H9 (cell line): ENCODE data around the gene LRFN2. TPM values are rescaled to one million over a fixed set of nuclear protein-coding genes. Genes with fewer than 3 reads are reported as not detected.

Experiments
- DNase-seq: peaks from one replicate; pipeline ENCODE4 v3.0.0-alpha.2; 2017
- H2AFZ ChIP-seq: one replicate; pipeline ENCODE4 v1.6.1; 2013; ENCODE audit warnings: mild to moderate bottlenecking, low read length, control low read depth, moderate library complexity
- H2AK5ac ChIP-seq: 2 replicates; pipeline ENCODE4 v1.6.1; 2013; ENCODE audit warnings: low read length, control low read depth, mixed read lengths; ENCODE audit not compliant: insufficient read length
- H2BK120ac ChIP-seq: one replicate; pipeline ENCODE4 v1.6.1; 2013; ENCODE audit warnings: low read depth, mild to moderate bottlenecking, low read length, control low read depth, inconsistent platforms; ENCODE audit not compliant: poor library complexity, severe bottlenecking
- H2BK12ac ChIP-seq: 2 replicates; pipeline ENCODE4 v1.6.1; 2013; ENCODE audit warnings: low read length, control low read depth, mixed read lengths, low read depth; ENCODE audit not compliant: insufficient read length
- H2BK15ac ChIP-seq: 2 replicates; pipeline ENCODE4 v1.6.1; 2013; ENCODE audit warnings: low read depth, low read length, control low read depth
- H2BK20ac ChIP-seq: one replicate; pipeline ENCODE4 v1.6.1; 2013; ENCODE audit warnings: low read depth, mild to moderate bottlenecking, low read length, control low read depth, inconsistent platforms; ENCODE audit not compliant: poor library complexity, severe bottlenecking
- H2BK5ac ChIP-seq: 2 replicates; pipeline ENCODE4 v1.6.1; 2013; ENCODE audit warnings: low read length, control low read depth, mixed read lengths; ENCODE audit not compliant: insufficient read length
- H3K14ac ChIP-seq: 2 replicates; pipeline ENCODE4 v1.6.1; 2013; ENCODE audit warnings: low read length, control low read depth; ENCODE audit not compliant: insufficient read depth
- H3K18ac ChIP-seq: 2 replicates; pipeline ENCODE4 v1.6.1; 2013; ENCODE audit warnings: low read depth, mild to moderate bottlenecking, mixed read lengths, low read length, control low read depth; ENCODE audit not compliant: insufficient read length
- H3K23ac ChIP-seq: 2 replicates; pipeline ENCODE4 v1.6.1; 2013; ENCODE audit warnings: low read length, control low read depth, mixed read lengths, low read depth; ENCODE audit not compliant: insufficient read length
- H3K23me2 ChIP-seq: 2 replicates; pipeline ENCODE4 v1.6.1; 2013; ENCODE audit warnings: low read depth, mild to moderate bottlenecking, mixed read lengths, low read length, control low read depth; ENCODE audit not compliant: insufficient read length, poor library complexity, severe bottlenecking
- H3K27ac ChIP-seq: 2 replicates; pipeline ENCODE4 v1.5.1; 2013; ENCODE audit warnings: low read length, control low read depth, mixed read lengths, low read depth; ENCODE audit not compliant: insufficient read length
- H3K27me3 ChIP-seq: 2 replicates; pipeline ENCODE4 v1.6.1; 2013; ENCODE audit warnings: low read length, control low read depth, inconsistent platforms; ENCODE audit not compliant: insufficient read depth
- H3K4ac ChIP-seq: 2 replicates; pipeline ENCODE4 v1.6.1; 2013; ENCODE audit warnings: low read depth, mild to moderate bottlenecking, control low read depth, inconsistent platforms, low read length, moderate library complexity
- H3K4me1 ChIP-seq: 2 replicates; pipeline ENCODE4 v1.6.1; 2013; ENCODE audit warnings: low read length, control low read depth, inconsistent platforms; ENCODE audit not compliant: insufficient read depth
- H3K4me2 ChIP-seq: 2 replicates; pipeline ENCODE4 v1.6.1; 2013; ENCODE audit warnings: low read length, control low read depth, mixed read lengths; ENCODE audit not compliant: insufficient read length, insufficient read depth
- H3K56ac ChIP-seq: 2 replicates; pipeline ENCODE4 v1.6.1; 2013; ENCODE audit warnings: low read depth, mild to moderate bottlenecking, mixed read lengths, low read length, control low read depth; ENCODE audit not compliant: insufficient read length
- H3K79me1 ChIP-seq: 2 replicates; pipeline ENCODE4 v1.6.1; 2013; ENCODE audit warnings: low read depth, mild to moderate bottlenecking, moderate library complexity, low read length, control low read depth, inconsistent platforms; ENCODE audit not compliant: insufficient read depth, poor library complexity, severe bottlenecking
- H3K79me2 ChIP-seq: 2 replicates; pipeline ENCODE4 v1.6.1; 2013; ENCODE audit warnings: low read length, control low read depth, inconsistent platforms; ENCODE audit not compliant: insufficient read depth
- H3K9ac ChIP-seq: 2 replicates; pipeline ENCODE4 v1.6.1; 2013; ENCODE audit warnings: low read length, control low read depth, mixed read lengths; ENCODE audit not compliant: insufficient read length; ENCODE audit errors: extremely low read depth
- H3K9me3 ChIP-seq: one replicate; pipeline ENCODE4 v1.6.1; 2013; ENCODE audit warnings: low read depth, low read length, inconsistent platforms; ENCODE audit not compliant: control insufficient read depth
- H3T11ph ChIP-seq: one replicate; pipeline ENCODE4 v1.6.1; 2013; ENCODE audit warnings: mild to moderate bottlenecking, low read length, control low read depth, inconsistent platforms
- H4K20me1 ChIP-seq: one replicate; pipeline ENCODE4 v1.6.1; 2013; ENCODE audit not compliant: control insufficient read depth, insufficient read length, insufficient read depth
- H4K5ac ChIP-seq: 2 replicates; pipeline ENCODE4 v1.6.1; 2013; ENCODE audit warnings: low read depth, mild to moderate bottlenecking, mixed read lengths, low read length, control low read depth; ENCODE audit not compliant: insufficient read length
- H4K8ac ChIP-seq: replicated peaks from 2 replicates; pipeline ENCODE4 v1.6.1; 2013; ENCODE audit warnings: low read length, control low read depth, mixed read lengths, low read depth; ENCODE audit not compliant: insufficient read length
- H4K91ac ChIP-seq: 2 replicates; pipeline ENCODE4 v1.6.1; 2013; ENCODE audit warnings: low read depth, mild to moderate bottlenecking, moderate library complexity, mixed read lengths, low read length, control low read depth; ENCODE audit not compliant: insufficient read length
- H3K27ac Mint-ChIP-seq, 3 experiments: 2 replicates in 2 of 3; 3 replicates in 1 of 3; pipeline ENCODE4 v1.8.0; 2020 to 2021; ENCODE audit warnings: mixed read lengths in 3 of 3, mild to moderate bottlenecking in 1 of 3, moderate library complexity in 1 of 3
- H3K27me3 Mint-ChIP-seq: 2 replicates; pipeline ENCODE4 v1.8.0; 2021; ENCODE audit warnings: low read depth, mild to moderate bottlenecking, moderate library complexity, mixed read lengths
- H3K36me3 Mint-ChIP-seq, 3 experiments: 2 replicates in 2 of 3; 3 replicates in 1 of 3; pipeline ENCODE4 v1.8.0; 2020 to 2021; ENCODE audit warnings: low read depth in 3 of 3, mixed read lengths in 3 of 3; ENCODE audit not compliant: insufficient read depth in 1 of 3
- H3K4me1 Mint-ChIP-seq, 2 experiments: 2 replicates each; pipeline ENCODE4 v1.8.0; 2020; ENCODE audit warnings: mixed read lengths in 2 of 2
- H3K4me3 Mint-ChIP-seq, 2 experiments: 2 replicates in 1 of 2; 3 replicates in 1 of 2; pipeline ENCODE4 v1.8.0; 2020 to 2021; ENCODE audit warnings: mild to moderate bottlenecking in 2 of 2, mixed read lengths in 2 of 2, moderate library complexity in 1 of 2
- H3K9me3 Mint-ChIP-seq, 2 experiments: 2 replicates in 1 of 2; 3 replicates in 1 of 2; pipeline ENCODE4 v1.8.0; 2020; ENCODE audit warnings: mild to moderate bottlenecking in 2 of 2, mixed read lengths in 2 of 2, moderate library complexity in 1 of 2
- CTCF ChIP-seq: fragments of 200-600 bp; sonication (generic); conservative IDR thresholded peaks from 3 replicates; pipeline ENCODE4 v1.8.0; 2021; ENCODE audit warnings: antibody characterized with exemption, mild to moderate bottlenecking
- WGBS: extraction: QIAGEN DNeasy Blood & Tissue Kit; methylation state at CpG from one replicate; pipeline ENCODE4 v1.1.7; 2013; ENCODE audit warnings: missing lambda C conversion rate, low lambda C conversion rate, mixed read lengths; ENCODE audit not compliant: insufficient read length; ENCODE audit errors: extremely low coverage; 5-methylcytosine and 5-hydroxymethylcytosine counted together
- total RNA-seq: library from RNA; stranded (reverse); gene quantifications from 2 replicates; pipeline ENCODE4 v1.2.1, GENCODE V29; 2021

Gene LRFN2
- total RNA-seq, 1 experiment from 2014 or later = 0.11 TPM

- Mint-ChIP-seq H3K4me3 (no peak overlapping the region), H3K9me3 (no peaks in the 10 kb centered on the region), H3K36me3 (no peaks in the 10 kb centered on the region), H3K27me3 (no peaks in the 10 kb centered on the region; the same call in none of the 2 replicates), H3K27ac (peak overlapping the region in 1 of 3 experiments; percentile 61; a peak in 2 of 7 replicates), H3K4me1 (peaks cover 11 to 18% of the 10 kb centered on the region in 2 experiments)
- Histone ChIP-seq H3K56ac (no peak overlapping the region), H2BK20ac (no peak overlapping the region), H3K4me2 (no peak overlapping the region), H2AFZ (no peak overlapping the region), H3K9ac (no peak overlapping the region), H3K23ac (no peak overlapping the region), H3K9me3 (no peaks in the 10 kb centered on the region), H3K23me2 (peaks cover 3% of the 10 kb centered on the region), H2BK12ac (no peak overlapping the region), H3K27me3 (no peaks in the 10 kb centered on the region), H3T11ph (no peak overlapping the region), H3K4me1 (peaks cover 3% of the 10 kb centered on the region; the same call in 1 of the 2 replicates), H3K18ac (no peak overlapping the region), H2BK5ac (no peak overlapping the region), H2AK5ac (no peak overlapping the region), H2BK120ac (no peak overlapping the region), H3K79me1 (no peaks in the 10 kb centered on the region), H4K5ac (no peak overlapping the region), H3K27ac (no peak overlapping the region), H4K20me1 (no peaks in the 10 kb centered on the region), H3K79me2 (no peaks in the 10 kb centered on the region), H2BK15ac (no peak overlapping the region), H3K4ac (no peak overlapping the region), H3K14ac (no peak overlapping the region; the same call in 1 of the 2 replicates), H4K8ac (no peak overlapping the region), H4K91ac (no peak overlapping the region)
- no peak for DNase-seq
- no CpG with 5 or more reads among the region's 9 CpGs for WGBS
- no peak for TF ChIP-seq CTCF
Measured at GRCh38 chr6:40409716-40410397, 177.3 kb downstream of the LRFN2 start.
